ENCODE data around the gene MZF1. TPM values are rescaled to one million over a fixed set of nuclear protein-coding genes. Genes with fewer than 3 reads are reported as not detected.
A peak's percentile ranks its signal among the peaks of the same experiment; 100 is the strongest.

MZF1 gene
- total and polyA plus RNA-seq, 9 of the 15 experiments (the other 6 are each of a cell fraction or from before 2014, with no cell fraction given): 0.31 to 29.3 (median 11.5) TPM

GRCh38 chr19:58519355-58520256 lies 53.5 kb downstream of the MZF1 start, which contains the start of gene ZBTB45 (continued):
- TF ChIP-seq, protein P1, sequence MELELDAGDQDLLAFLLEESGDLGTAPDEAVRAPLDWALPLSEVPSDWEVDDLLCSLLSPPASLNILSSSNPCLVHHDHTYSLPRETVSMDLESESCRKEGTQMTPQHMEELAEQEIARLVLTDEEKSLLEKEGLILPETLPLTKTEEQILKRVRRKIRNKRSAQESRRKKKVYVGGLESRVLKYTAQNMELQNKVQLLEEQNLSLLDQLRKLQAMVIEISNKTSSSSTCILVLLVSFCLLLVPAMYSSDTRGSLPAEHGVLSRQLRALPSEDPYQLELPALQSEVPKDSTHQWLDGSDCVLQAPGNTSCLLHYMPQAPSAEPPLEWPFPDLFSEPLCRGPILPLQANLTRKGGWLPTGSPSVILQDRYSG (tag; conservative IDR thresholded peaks at IDR 0.05; ENCODE audit: low read depth): no peak
- TF ChIP-seq, protein P2, sequence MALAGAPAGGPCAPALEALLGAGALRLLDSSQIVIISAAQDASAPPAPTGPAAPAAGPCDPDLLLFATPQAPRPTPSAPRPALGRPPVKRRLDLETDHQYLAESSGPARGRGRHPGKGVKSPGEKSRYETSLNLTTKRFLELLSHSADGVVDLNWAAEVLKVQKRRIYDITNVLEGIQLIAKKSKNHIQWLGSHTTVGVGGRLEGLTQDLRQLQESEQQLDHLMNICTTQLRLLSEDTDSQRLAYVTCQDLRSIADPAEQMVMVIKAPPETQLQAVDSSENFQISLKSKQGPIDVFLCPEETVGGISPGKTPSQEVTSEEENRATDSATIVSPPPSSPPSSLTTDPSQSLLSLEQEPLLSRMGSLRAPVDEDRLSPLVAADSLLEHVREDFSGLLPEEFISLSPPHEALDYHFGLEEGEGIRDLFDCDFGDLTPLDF (CRISPR knock-in tag; IDR thresholded peaks at IDR 0.05): peak; percentile 78; the same call in 1 of the 2 replicates
- TF ChIP-seq HDAC1 (IDR thresholded peaks at IDR 0.05) (peak; percentile 66 to 82; a peak in 3 of 4 replicates), CGGBP1 (CRISPR knock-in tag; IDR thresholded peaks at IDR 0.05) (peak; percentile 91), EWSR1 (IDR thresholded peaks at IDR 0.05; ENCODE audit: borderline replicate concordance, low read depth, partially characterized antibody) (no peak), HEY1 (CRISPR knock-in tag; IDR thresholded peaks at IDR 0.05; ENCODE audit: borderline replicate concordance) (no peak), ZNF239 (CRISPR knock-in tag; IDR thresholded peaks at IDR 0.05) (peak; percentile 30; the same call in 1 of the 2 replicates), HMG20B (CRISPR knock-in tag; IDR thresholded peaks at IDR 0.05) (no peak), HIVEP1 (CRISPR knock-in tag; IDR thresholded peaks at IDR 0.05) (no peak), PRPF4 (IDR thresholded peaks at IDR 0.05; ENCODE audit: insufficient read depth, low read depth, low read length, poor library complexity, severe bottlenecking) (peak; percentile 53), ARNT (IDR thresholded peaks at IDR 0.05) (peak; percentile 61 to 68; a peak in 3 of 4 replicates), ETV5 (CRISPR knock-in tag; IDR thresholded peaks at IDR 0.05; ENCODE audit: low read depth) (peak; percentile 98), ZNF655 (CRISPR knock-in tag; IDR thresholded peaks at IDR 0.05) (no peak), ZNF444 (CRISPR knock-in tag; IDR thresholded peaks at IDR 0.05) (no peak), ATF6 (CRISPR knock-in tag; IDR thresholded peaks at IDR 0.05) (peak; percentile 95)
- TF ChIP-seq, protein P3, sequence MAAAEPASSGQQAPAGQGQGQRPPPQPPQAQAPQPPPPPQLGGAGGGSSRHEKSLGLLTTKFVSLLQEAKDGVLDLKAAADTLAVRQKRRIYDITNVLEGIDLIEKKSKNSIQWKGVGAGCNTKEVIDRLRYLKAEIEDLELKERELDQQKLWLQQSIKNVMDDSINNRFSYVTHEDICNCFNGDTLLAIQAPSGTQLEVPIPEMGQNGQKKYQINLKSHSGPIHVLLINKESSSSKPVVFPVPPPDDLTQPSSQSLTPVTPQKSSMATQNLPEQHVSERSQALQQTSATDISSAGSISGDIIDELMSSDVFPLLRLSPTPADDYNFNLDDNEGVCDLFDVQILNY (CRISPR knock-in tag; IDR thresholded peaks at IDR 0.05): 0 out of 2 replicates have a peak, but pooled peaks have one; percentile 45
- TF ChIP-seq, protein P4, sequence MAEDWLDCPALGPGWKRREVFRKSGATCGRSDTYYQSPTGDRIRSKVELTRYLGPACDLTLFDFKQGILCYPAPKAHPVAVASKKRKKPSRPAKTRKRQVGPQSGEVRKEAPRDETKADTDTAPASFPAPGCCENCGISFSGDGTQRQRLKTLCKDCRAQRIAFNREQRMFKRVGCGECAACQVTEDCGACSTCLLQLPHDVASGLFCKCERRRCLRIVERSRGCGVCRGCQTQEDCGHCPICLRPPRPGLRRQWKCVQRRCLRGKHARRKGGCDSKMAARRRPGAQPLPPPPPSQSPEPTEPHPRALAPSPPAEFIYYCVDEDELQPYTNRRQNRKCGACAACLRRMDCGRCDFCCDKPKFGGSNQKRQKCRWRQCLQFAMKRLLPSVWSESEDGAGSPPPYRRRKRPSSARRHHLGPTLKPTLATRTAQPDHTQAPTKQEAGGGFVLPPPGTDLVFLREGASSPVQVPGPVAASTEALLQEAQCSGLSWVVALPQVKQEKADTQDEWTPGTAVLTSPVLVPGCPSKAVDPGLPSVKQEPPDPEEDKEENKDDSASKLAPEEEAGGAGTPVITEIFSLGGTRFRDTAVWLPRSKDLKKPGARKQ (CRISPR knock-in tag; IDR thresholded peaks at IDR 0.05): no peak

All from K562 (cell line).